Sigmoid colon (tissue), 4 donors: ENCODE measurements around the gene PRMT3.

ENCODE experiments used
- CTCF ChIP-seq, 4 experiments: fragments of 450-650 bp in 3 of 4; fragments of 200-600 bp in 1 of 4; IDR thresholded peaks; one replicate each; pipeline ENCODE4 v1.5.1; 2016 to 2019; ENCODE audit warnings: antibody characterized with exemption in 4 of 4, mild to moderate bottlenecking in 3 of 4, moderate library complexity in 2 of 4
- POLR2AphosphoS5 ChIP-seq, 4 donors: sonication (generic); formaldehyde crosslinking; IDR thresholded peaks; one replicate each; pipeline ENCODE4 v1.6.1; 2017; ENCODE audit warnings: antibody characterized with exemption in 4 of 4

- no peak for TF ChIP-seq POLR2AphosphoS5 (IDR thresholded peaks at IDR 0.05)
- TF ChIP-seq CTCF (IDR thresholded peaks at IDR 0.05), result no peak
Measured at GRCh38 chr11:20351751-20352262, 35.7 kb upstream of the PRMT3 start.
